NCI-H82 (cell line): ENCODE data around the gene NUDT11.
"Not testable (repeated sequence)": the region's sequence is repeated elsewhere in the genome, so short reads cannot be mapped to it uniquely, and the experiment has no call there.

ENCODE experiments used
- DNase-seq: peaks from one replicate; lab custom pipeline; 2025; lab: John Stamatoyannopoulos, UW

Gene NUDT11

DNA sequence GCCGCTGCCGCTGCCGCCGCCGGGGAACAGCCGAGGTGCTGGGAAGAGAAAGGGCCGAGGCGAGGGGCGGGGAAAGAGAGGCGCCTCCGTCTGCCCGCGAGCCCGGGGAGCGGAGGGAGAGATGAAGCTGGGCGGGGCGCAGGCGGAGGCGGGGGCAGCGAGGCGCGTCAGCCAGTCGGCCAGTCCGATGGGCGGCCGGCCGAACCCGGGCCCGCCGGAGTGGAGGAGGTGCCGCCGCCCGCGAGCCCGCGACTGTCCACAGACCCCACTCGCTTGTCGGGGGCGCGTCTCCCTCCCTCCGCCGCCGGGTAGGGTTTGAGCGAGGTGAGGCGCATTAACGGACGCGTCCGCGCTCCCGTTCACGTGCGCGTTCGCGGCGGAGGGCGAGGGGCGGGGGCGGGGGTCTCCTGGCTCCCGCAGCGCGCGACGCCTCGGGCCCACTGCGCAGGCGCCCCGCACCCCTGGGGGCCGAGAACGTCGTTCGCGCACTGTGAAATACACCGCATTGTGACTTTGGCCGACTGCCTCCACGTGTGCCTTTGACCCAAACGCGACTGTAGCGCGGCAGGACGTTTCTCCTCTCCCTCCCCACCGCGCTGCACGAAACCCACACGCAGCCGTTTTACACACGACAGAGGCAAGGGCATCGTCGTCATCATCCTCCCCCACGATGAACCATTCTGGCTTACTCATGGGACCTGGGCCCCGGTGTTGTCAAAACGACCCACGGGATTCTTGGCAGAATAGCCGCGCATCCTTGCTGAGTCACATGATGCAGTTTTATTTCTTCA is at the start of gene NUDT11:
TSS of gene NUDT11 (minus strand) at position 92 of the 791 bp plus-strand sequence. CDS start 148 bp downstream, outside the sequence.
- peak; percentile 94 for DNase-seq

DNA sequence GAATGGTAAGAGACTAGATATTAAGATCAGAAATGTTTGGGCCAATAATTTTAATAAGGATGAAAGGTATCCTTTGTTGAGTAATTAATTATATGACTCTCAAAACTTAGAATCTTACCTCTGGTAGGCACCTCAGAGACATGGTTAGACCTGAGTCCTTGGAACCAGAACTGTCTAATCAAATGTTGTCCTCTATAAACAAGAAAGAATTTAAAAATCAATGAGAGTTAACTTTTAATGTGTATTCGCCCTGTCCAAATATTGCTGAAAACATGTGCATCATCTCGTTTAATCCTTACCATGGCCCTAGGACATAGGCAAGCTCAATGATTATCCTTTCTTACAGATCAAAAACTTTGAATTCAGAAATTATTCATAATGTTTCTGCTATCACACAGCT is 24.0 kb upstream of the NUDT11 start:
- no peak for DNase-seq

DNA sequence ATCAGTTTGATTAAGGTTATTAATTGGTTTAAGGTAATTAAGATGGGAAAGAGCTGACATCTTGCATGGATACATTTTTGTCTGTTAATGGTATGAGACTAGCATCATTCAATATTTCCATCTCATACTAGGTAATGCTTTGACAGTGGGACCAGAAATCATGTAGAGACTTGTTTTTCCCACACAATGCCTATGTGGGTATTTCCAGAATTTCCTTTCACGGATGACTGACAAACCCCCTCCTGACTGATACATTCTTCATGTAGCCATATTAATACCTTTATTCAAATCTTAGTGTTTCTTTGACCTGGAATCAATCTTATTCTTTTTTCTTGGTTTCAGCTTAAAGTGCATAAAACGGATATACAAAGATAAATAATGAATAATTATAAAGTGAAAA is 22.7 kb upstream of the NUDT11 start:
- not testable (repeated sequence) for DNase-seq

DNA sequence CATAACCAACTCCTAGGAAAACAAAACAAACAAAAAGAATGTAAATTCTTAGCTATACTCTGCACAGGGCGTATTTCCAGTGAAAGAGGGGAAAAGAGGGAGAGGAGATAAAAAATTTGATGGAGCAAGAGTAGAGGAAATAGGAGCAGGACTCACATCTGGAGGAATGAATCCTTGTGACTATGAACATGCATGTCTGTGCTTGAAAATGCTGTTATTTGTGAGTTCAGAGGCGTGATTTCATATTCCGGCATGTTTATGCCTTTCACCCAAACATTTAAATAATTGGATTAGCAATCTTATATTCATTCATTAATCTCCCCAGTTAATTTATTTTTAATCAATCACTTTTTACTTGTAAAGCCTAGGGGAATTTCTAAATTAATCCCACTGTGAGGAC is 11.2 kb upstream of the NUDT11 start:
- DNase-seq: no peak

DNA sequence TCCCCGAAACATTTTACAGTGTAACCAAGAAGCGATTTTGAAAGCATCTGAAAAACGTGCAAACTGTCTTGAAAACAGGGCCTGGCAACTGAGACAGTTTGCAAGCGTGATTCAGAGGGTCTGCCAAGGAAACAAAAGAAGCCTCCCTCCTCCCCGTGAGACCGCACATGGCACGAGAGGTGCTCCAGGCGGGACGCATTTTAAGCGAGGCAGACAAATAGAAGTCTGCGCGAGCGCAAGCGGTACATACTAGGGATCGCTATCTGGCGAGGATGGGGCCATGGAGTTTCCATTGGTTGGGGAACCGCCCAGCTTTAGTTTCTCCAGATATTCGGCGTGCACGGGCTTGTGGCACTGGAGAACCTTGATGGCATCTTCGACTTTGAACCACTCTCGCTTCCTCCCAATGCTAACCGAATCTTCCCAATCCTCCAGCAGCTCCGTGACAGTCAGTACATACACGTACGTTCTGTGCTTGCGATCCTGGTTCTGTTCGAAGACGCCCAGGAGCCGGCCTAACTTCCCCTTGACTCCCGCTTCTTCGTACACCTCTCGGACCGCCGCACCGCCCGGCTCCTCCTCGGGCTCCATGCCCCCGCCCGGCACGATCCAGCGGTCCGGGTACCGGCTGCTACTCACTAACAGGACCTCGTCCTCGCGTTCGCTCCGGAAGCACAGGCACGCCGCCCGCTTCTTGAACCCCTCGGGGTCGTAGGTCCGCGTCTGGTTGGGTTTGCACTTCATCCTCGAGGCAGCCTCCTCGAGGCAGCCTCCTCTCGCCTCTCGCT is 497 bp downstream of the NUDT11 start:
- peak; percentile 58 for DNase-seq

DNA sequence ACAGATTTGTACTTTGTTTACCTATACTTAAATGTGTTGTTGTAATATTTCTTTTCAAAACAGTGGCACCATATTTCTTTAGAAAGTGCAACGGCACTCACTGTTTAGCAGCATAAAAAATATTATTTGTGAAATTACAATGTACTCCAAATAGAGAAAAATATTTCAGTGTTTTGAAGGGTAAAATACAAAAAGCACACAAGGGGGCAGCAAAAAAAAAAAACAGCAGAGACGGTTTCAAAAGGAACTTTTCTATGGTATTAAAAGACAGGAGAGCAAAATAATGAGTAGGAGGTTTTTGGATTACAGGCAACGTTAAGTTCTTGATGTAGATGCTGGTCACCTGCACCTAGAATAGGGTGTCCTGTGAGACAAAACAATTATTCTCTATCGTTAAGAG is 2.0 kb downstream of the NUDT11 start:
- no peak for DNase-seq

DNA sequence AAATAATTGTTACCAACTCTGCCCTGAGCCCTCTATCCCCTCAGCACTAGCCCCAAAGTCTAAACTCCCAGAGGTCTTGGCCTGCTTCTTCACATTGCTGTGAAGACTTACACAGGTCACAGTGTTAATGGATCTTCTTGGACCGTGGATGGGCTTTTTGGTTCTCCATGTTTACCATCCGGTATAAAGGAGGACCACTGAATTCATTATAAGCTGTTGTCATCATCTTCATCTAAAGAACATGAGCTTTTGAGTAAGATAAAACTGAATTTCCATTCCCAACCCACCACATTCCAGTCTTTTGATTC is 8.5 kb downstream of the NUDT11 start:
- no peak for DNase-seq

DNA sequence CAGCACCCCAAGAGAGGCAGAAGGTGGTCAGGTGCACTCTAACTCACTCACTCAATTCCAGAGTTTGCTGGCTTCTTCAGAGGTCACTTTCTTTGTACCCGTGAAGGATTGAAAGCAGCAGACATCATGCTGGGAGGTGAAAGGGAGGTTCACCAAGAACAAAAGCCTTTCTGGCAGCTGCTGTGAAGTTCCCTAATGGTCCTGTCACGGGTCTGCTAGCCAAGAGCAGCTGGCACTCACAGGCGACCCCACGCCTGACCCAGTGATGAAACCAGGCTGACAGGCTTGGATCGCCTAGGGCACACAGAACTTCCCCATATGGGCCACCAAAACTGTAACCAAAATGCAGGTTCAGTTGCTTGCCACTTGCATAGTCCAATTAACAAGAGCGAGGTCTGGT is 11.8 kb downstream of the NUDT11 start:
- DNase-seq: no peak

DNA sequence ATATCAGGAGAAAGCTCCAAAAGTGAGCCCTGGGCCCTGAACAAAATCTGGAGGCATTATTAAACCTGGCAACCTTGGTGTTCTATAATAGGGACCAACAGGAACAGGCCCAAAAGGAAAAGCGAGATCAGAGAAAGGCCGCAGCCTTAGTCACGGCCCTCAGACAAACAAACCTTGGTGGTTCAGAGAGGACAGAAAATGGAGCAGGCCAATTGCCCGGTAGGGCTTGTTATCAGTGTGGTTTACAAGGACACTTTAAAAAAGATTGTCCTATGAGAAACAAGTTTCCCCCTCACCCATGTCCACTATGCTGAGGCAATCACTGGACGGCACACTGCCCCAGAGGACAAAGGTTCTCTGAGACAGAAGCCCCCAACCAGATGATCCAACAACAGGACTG is 14.0 kb downstream of the NUDT11 start:
- DNase-seq: not testable (repeated sequence)

DNA sequence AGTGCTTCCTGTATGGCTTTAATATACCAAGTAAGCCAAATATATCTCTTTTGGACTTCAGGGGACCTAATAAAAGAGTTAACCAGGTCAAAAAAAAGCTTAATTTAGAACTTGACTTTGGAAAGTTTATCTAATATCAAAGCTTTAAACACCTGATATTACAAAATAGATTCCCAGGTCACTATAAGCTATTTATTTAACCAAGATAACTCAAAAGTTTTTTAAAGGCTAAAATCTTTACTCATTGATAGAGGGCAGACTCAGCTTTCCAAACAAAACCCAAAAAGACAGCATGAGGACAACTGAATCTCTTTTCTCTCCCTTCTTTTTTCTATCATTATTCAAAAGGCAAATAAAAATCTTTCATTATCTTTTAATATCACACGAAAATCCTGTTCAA is 19.5 kb downstream of the NUDT11 start:
- no peak for DNase-seq

DNA sequence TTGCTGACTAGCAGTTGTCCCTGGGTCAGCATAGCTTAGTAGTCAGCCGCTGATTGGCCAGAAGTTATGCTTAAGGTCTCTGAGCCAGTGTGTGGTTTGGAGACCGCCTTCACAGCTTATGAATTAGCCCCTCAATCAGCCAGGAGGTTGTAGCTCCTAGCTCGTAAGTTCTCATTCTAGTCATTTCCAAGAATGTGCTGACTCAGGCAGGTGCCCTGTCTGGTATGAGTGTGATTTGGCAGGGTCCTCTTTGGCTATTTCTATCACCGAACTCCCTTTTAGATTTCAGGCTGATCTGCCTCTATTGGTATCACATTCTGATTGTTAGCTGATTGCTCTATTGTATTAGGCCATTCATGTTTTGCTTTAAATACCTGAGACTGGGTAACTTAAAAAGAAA is 33.1 kb downstream of the NUDT11 start:
- no peak for DNase-seq

DNA sequence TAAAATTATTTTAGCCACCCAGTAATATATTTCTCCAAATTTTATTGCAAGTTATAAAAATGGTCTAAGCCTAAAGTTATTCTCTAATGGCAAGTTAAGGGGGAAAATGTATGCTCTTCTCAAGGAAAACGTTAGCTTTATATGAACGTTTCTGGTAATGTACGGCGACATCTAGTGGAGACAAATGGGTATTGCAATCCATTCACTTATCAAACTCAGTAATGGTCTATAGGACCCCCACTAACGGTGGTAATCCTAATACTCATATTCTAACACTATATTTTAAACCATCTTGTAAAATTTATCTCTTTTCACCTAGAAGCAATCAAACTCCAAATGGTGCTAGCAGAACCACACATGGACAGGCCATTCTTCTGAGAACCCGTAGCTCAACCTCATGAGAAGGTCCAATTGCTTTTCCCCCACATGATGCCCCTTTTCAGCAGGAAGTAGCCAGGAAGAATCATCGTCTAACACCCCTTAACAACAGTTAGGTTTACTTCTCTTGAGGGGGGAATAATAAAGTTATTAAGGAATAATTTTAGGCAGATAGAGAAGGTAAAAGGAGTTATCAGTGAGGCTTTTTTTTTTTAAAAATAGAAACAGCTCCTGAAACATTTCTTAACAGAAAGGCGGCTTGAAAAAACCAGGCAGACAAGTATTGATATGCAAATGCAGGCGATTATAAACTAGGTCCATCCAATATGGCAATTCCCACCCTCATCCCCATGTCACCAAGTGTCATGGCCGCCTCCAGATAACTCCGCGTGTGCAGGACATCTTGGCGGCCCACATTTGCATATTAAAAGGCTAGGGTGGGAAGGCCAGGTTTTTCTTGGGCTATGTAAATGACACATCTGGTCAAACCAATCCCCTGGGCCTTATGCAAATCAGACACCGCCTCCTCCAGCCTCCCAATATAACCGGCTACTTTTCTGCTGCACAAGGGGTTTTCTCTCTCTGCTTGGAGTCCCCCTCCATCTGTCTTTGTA is 35.0 kb downstream of the NUDT11 start:
- DNase-seq: peak; percentile 63

DNA sequence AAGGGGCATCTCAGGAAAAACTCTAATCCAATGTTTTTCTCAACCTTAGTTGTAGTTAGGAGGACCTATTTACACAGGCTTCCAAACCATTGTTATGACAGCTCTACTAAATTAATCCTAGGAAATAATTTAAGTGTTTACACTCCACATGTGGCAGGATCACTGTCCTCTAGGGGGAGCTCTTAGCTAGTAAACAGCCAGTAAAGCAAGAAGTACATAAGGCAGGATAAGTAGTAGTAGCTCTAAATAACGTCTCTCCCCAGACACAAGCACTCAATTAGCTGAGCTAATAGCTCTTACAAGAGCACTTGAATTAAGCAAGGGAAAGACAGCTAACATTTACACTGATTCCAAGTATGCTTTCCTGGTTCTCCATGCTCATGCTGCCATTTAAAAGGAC is 37.3 kb downstream of the NUDT11 start:
- peak; percentile 76 for DNase-seq

DNA sequence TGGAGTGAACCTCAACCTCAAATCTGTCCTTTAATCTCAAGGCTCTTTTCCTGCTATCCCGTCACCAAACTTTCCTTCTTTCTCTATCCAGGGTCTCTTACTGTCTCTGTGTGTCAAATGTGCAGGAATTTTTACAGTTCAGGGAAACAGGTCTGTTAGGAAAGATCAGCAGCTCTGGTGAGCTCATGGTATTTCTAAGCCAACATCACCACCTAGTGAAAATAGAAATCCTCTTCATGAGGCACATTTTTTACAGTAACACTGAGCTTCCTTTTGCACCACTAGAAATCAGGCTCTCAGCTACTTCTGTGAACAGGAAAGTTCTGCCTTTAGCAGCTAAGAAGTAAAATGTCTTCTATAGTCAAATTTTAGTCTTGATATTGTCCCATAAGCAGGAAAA is 39.6 kb downstream of the NUDT11 start:
- DNase-seq: peak; percentile 34

DNA sequence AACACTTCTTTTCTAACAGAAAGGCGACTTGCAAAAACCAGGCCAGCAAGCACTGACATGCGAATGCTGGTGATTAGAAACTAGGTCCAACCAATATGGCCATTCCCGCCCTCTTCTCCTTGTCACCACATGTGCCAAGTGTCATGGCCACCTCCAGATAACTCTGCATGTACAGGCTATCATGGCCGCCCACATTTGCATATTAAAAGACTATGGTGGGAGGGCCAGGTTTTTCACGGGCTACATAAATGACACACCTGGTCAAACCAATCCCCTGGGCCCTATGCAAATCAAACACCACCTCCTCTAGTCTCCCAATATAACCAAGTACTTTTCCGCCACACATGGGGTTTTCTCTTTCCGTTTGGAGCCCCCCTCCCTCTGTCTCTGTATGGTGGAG is 40.1 kb downstream of the NUDT11 start:
- no peak for DNase-seq

DNA sequence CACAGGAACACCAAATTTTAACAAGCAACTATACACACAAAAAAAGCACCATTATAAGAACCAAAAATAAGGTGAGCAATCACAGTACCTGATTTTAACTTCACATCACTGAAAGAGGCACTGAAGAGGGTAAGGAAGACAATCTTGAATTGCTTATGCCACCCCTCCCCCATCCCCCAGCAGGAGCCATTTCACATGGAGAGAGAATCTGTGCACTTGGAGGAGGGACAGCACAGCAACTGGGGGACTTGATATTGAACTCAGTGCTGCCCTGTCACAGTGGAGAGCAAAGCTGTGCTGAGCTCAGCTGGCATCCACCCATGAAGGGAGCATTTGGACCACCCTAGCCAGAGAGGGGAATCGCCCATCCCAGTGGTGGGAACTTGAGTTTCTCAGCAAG is 56.0 kb downstream of the NUDT11 start:
- DNase-seq: no peak
